Fibroblast of the conjunctiva (primary cell): Measurements from ENCODE around the gene KCNIP1.

Source experiments
- DNase-seq: peaks from one replicate; pipeline ENCODE4 v3.0.0-alpha.2; 2010; ENCODE audit warnings: low read depth

Gene KCNIP1

DNA sequence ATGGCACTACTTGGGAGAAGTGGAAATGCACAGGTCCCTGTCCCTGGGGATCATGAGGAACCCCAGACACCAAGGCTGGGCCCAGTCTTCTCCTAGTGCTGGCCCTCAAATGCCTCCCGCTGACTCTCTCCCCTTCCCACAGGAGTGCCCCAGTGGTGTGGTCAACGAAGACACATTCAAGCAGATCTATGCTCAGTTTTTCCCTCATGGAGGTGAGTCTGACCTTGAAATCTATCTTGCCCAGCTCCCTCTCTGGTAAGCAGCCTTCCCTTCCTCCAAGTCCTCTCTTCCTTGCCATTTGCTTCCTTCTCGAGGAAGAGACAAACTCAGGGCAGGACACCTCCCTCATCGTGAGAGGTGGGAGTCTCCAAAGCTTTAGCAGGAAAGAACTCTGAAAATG is 216.4 kb downstream of the KCNIP1 start:
- DNase-seq, result no peak

DNA sequence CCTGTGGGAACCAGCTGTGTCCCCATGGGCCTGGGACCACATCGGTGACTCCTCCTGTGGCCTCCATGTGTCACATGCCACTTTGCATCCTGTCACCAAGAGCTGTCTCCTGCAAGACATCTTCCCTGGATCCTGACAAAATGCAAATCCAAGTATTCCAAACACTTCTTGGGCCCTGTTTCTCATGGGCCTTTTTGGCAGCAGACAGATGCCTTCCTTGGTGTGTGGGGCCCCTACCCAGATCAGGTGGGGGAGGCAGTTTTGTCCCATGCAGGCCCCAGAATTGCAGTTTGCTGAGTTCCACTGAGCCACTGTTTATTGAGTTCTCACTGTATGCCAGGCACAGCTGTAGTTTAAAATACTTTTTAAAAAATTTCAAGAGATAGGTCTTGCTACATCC is 217.2 kb downstream of the KCNIP1 start:
- no peak for DNase-seq

DNA sequence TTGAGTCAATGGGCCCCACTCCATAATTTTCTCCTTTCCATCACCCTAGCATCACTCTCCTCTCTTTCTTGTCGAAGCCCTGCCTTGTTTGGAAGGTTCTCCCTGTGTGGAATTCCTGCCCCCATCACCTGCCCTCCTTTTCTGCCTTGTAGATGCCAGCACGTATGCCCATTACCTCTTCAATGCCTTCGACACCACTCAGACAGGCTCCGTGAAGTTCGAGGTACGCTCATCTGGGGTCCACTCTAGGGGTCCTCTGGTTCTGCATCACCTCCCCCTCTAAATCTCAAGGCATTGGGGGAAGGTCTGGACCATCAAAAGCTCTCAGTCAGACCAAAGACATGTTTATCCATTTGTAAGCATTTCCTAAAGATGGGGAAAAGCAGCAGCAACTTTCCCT is 217.9 kb downstream of the KCNIP1 start:
- DNase-seq, result no peak

DNA sequence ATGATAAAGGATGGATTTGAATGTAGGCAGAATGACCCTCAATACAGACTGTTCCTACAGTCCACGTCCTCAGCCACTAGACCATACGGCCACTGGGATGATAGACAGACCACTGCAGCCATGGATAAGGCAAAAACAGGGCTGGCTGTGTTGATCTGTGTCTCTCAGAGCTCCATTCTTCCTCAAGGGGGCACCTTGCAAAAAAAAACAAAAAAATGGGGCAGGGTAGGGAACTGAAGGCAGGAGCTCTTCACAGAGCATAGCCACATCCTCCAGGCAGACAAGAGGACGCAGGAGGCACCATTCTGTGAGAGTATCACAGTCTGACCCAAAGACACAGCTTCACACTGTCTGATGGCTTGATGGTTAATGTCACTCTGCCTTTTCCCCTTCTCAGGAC is 218.5 kb downstream of the KCNIP1 start:
- no peak for DNase-seq

DNA sequence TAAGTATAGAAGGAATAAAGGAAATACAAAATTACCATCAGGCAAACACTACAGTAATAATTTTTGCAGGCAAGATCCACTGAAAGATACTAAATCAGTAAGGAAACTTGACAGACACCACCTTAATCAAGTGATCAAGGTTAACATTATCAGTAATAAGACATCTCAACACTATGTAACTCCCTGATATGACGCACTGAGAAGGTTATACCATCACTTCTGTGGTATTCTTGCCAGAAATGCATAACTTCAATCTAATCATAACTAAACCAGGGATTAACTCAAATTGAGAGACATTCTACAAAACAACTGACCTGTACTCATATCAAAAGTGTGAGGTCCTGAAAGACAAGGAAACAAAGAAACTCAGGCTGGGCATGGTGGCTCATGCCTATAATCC is 227.2 kb downstream of the KCNIP1 start:
- no peak for DNase-seq

DNA sequence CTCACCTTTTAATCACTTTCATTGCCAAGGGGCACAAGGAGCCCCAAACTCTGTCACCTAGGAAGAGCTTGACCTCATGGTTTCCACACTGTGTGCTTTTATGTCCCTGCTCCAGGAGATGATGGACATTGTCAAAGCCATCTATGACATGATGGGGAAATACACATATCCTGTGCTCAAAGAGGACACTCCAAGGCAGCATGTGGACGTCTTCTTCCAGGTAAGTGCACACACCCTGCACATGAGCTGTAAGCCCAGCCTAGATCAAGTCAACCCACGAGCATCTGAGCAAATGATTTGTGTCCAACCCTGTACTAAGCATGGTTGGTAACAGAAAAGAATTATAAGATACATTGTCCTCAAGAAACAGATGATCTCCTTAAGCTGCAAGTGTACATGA is 228.9 kb downstream of the KCNIP1 start:
- no peak for DNase-seq

DNA sequence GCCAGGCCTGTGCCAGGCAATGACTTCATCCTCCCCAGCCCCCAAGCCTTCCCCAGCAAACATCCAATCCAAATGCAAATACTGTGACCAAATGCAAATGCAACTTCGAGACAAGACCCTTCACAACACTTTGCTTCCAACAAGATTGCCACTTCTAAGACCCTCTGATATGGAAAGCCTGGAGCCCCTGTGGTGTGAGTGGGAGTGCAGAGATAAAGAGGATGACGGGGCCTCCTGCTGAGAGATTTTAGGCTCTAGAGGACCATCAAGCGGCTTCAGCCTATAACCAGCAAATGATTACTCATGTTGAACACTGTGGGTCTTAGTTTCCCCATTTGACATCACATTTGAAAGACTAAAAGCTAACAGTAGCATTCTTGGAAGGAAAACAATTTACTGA is 233.1 kb downstream of the KCNIP1 start:
- no peak for DNase-seq

DNA sequence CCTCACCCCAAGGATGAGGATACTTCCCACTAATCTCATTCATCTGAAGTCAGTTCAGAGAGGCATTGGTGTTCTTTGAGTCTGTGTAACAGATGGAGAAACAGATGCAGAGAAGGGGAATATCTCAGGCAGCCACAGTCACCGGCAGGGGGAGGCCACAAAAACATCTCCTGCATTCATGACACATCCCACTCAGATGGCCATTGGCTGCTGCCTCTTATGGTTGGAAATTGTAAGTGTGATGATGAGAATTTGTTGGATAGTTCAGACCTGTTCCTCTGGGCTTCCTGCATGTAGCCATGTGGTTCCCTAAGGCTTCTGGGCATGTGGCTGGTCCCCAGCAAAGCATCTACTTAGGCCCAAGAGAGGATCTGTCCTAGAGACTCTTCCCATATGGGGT is 233.8 kb downstream of the KCNIP1 start:
- DNase-seq, result no peak

DNA sequence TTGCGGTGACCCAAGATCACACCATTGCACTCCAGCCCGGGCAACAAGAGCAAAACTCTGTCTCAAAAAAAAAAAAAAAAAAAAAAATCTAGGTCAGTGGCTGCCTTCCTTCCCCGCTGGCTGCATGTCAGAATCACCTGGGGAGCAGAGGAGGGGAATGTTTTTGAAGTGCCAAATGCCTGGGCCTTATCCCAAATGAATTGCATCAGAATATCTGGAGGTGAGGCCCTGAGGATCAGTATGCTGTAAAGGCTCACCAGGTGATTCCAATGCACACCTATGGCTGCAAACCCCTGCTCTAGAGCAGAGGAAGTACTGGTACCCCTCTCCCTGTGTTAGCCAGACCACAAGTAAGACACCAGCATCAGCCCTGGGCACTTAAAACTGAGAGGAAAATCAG is 235.0 kb downstream of the KCNIP1 start:
- no peak for DNase-seq

DNA sequence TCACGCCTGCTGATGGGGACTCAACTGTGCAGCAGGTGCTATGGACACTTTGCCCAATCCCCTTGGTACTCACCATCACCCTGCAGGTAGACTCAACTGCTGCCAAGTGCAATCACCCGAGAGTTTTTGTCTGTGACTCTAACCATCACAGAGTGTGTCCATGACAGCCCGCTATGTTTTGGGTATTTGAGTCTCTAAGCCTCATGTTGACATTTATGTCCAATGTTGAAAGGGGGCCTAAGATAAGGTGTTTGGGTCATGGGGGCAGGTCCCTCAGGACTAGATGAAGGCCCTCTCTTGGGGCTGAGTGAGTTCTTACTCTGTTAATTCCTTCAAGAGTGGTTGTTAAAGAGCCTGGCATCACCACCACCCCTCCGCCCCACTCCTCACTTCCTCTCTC is 235.6 kb downstream of the KCNIP1 start:
- DNase-seq, result no peak

DNA sequence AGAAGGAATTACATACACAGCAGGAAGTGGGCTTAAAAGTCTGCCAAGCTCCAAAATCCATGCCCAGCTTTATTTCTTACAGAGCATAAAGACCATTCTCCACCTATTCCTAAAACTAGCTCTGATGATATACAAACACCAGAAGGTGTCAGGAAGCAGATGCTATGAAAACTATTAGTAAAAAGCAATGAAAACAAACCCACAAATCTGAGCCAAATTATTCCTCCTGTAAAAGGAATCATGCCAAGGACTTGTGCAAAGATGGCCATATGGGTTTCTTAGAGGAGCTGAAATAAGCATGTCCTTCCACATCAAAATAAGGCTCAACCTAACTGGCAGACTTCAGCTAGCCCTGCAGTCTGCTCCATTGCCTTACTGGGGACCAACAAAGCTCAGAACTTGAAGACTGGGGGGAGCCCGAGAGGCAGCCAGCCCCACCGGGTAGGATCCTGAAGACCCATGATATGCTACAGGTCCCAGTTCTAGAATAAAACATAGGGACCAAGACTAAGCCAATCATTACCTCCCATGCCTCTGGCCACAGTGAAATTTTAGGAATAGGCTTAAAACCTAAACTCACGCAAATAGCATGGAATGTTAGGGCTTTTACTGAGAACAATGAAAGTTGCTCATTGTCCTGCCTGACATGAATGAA is 236.9 kb downstream of the KCNIP1 start:
- DNase-seq, result no peak

DNA sequence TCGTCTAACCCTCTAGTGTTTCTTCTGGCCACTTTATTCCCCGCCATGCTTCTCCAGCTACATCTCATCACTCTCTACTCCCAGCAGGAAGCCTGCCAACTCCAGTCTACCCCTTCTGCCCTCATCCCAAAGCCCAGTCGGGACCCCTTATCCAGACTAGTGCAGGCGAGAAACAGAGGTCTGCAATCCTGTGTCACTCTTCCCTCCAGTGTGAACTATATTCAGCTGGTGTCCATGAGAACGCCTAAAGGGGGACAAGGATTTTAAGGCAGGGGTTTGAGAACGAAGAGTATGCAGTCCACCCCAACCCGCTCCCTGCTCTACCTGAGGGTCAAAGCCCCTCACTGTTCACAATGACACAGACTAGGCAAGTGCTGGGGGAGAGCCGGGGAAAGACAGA is 238.0 kb downstream of the KCNIP1 start:
- no peak for DNase-seq

DNA sequence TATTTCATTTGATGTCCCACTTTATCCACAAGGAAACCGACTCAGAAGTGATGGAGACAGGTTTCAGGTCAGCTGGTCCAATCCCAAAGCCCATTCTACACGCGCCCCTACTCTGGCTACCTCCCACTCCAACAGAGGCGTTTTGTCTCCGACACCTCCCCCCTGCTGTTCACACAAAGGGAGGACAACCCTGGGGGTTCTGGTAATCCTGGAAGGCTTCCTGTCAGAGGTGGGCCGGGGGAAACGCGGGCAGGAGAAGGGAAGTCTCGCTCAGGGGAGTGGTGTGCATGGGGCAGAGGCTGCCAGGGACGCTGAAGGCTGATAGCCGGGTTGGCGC is 240.0 kb downstream of the KCNIP1 start:
- DNase-seq, result no peak

DNA sequence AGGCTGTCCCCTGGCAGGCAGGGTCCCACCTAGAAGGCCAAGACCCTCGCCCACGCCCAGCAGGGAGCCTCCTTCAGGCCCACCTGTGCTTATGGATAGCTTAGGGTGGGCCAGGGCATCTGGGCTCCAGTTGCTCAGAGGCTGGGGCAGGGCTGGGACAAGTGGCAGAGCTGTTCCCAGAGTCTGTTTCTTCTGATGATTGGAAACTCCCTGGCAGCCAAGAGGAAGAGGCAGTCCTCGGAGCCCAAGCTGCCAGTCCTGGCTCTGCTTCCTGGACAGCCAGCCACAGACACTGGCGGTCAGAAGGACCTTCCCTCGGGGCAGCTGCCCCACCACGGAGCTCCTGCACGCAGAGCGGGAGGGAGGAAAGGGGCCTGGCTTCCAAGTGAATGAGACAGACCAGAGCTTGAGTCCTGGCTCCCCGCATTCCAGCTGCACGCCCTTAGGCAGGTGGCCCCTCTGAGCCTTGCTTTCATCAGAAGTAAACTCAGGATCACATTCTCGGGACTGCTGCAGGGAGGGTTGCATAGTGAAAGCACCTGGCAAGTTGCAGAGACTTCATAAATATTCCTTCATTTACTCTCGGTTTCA is 241.8 kb downstream of the KCNIP1 start:
- no peak for DNase-seq

DNA sequence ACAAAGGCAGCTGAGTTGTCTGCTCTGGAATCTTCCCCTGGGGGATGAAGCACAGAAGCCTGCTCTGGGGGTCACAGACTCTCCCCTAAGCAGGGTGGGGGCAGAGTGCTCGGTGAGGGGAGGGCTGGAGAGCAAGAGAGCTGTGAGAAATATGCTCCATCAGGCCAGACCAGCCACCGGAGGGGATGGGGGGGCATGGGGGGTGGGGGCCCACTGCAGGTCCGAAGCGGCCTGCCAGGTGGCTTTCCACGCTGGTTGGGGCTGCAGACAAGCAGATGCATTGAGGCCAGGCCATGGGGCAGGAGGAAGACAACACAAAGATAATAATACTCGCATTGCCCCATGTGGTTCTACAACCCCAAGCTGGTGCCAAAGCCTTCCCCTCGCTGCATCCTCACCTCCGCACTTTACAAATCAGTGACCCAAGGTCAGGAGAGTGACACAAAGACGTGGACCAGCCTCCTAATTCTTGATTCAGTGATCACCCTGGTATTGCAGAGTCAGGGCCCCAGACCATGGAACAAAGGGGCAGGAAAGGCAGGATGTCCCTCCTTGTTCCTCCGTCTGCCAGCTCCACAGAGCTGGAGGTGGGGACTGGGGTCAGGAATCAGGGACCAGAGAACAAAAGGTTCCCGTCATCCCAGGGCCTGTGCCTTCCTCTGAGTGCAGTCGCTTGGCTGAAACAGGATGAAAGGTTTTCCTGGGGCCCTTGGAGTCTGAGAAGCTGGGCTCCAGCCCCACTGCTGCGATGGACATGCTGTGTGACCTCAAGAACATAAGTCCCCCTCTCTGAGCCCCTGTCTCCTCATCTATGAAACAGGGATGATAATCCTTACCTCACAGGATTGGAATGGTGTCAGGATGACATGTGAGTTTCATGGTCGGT is 242.5 kb downstream of the KCNIP1 start:
- DNase-seq, result no peak

DNA sequence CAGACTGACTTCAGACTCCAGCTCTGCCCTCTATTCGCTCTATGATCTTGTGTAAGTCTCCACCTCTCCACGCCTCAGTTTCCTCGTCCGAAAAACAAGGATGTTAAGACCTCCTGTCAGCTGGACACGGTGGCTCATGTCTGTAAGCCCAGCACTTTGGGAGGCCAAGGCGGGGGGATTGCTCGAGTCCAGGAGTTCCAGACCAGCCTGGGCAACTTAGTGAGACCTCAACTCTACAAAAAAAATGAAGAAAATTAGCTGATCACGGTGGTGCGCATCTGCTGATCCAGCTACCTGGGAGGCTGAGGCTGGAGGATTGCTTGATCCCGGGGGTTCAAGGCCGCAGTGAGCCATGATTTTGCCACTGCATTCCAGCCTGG is 243.1 kb downstream of the KCNIP1 start:
- no peak for DNase-seq

DNA sequence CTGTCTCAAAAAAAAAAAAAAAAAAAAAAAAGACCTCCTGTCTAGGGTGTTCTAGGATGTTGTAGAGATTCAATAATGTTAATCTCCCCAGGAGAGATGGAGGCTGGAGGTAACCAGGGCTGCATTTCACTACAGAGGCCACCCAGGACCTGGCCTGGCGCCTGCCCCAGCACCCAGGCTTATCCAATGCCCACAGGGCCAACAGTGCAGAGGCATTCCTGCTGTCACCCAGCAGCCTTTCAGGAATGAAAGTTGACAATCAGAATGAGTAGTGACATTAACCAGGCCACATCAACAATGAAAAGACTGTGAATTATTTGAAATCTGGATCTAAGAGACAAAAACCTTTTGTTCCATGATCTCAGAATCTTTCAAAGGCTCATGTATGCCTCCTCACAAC is 243.5 kb downstream of the KCNIP1 start:
- no peak for DNase-seq

DNA sequence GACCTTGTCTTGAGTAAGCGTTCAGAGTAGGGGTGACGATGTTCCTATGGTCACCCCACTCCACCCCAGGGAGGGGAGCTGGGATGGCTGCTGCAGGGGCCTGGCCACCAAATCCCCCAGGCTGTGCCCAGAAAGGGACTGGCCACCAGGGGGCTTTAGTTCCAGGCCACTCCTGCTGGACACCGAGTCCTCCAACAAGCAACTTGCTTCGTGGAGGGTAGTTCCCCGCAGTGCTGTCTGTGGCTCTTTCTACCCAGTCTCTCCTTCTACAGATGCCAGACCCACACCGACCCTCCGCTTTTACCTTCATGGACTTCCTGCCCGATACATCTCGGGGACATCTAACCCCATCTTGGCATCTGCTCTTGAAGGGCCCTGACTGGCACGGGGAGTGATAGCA is 244.0 kb downstream of the KCNIP1 start:
- no peak for DNase-seq

DNA sequence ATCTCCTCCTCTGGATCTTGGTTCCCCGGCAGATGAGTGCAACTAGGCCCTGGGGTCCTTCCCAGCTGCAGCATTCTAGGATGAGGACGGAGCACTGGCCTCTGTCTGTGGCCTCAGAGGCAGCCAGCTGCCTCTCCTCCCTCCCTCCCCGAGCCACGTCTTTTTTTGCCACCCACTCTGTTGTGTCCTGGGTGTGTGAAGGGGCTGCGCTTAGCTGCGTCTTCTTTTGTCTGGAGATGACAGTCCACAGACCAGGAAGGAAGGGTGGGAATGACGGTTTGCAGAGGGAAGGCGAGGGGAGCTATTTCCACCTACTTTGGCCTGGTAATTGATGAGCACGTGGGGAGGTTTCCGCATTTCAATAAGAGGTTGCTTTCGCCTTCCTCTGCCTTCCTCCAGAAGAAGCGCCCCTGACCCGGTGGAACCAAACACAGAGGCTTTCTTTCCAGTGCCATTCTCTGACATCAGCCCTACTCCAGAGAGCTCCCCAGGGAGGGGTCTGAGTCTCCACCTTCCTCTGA is 245.2 kb downstream of the KCNIP1 start:
- DNase-seq, result no peak

DNA sequence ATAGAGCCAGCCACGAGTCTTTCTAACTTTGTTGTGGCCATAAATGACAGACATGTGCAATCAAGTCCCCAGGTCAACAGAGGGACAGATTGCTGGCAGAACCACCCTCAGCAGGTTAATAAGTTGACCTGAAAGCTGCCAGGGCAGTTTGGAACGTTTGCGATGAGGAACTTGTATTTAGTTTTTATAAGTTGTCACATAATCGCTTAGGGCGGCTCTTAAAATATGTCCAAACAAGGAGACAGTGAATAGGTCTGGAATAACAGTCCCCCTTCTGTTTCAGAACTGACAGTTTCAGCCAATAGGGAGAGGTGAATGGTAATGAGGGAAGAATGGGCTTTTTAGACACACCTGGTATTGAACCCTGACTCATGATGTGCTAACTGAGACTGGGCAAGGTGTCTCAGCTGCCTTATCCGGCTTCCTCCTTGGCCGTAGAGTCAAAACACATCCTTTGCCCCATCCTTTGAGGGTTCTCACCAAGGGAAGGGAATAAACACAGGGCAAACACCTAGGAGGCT is 246.2 kb downstream of the KCNIP1 start:
- DNase-seq, result no peak

DNA sequence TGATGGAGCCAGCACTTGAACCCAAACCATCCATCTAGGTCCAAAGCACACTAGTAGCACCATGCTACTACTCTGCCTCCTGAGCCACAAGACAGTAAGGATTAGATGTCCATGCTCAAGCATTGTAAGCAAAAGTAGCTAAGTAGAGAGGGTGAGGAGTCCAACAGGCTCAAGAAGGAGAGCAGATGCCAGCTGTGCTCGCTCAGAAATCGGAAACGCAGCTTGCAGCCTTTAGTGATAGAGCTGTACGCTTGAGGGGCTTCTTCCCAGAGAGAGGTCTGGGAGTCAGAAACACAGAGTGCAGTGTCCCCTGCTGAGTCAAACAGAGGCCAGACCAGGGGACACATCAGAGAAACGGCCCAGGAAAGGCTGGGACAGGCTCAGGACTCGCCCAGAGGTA is 247.0 kb downstream of the KCNIP1 start:
- DNase-seq, result no peak

DNA sequence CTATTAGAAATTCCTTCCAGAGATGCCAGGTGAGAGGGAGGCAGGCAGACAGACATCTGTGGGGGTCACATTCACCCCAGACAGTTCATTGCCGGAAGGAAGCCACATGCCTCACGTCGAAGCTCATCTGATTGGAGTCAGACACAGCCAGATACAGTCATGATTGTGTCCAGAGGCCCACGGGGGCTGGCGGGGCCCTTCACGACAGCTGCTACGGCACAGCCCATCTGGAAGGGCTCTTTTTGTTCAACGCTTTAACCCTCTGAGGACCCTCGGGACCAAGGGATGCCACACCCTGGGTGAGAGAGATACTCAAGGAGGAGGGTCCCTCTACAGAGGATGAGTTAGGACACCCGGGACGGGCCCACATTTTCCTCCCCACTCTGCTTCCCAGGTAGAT is 247.8 kb downstream of the KCNIP1 start:
- no peak for DNase-seq
